ENCODE measurements around the gene LKAAEAR1. TPM values are rescaled to one million over a fixed set of nuclear protein-coding genes. Genes with fewer than 3 reads are reported as not detected.
"Not testable (repeated sequence)": the region's sequence is repeated elsewhere in the genome, so short reads cannot be mapped to it uniquely, and the experiment has no call there.

The LKAAEAR1 gene
- total RNA-seq, 2 donors from 2014 or later, result 0.41 TPM; not detected in 1

DNA sequence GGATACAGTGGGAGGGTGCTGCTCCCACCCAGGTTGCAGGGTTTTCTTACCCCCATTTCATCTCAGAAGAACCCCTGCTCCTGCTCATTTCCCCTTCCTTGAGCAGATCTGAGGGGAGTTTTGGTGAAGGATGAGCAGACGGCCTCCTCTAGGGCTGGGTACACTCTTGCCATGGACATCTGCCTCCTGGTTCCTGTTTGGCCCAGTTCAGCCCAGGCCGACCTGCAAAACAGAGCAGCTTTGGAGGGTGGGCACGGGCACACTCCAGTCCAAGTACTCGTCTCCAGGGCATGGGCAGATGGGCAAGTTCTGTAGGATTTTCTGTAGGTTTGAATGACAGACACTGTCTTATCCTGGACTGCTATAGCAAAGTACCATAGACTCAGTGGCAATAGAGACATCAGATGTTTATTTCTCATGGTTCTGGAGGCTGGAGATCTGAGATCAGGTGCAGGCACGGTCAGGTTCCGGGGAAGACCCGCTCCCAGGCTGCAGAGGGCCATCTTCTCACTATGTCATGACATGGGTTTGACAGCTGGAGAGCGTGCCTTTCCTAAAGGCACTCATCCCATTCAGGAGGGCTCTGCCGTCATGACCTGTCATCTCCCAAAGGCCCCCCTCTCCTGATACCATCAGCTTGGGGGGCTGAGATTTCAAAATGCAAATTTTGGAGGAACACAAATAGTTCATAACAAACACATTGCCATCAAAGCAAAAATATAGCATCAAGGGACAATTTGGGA is 16.9 kb upstream of the LKAAEAR1 start:
- intact Hi-C loops (cut with DNase I), result no loop called here
- ATAC-seq, result no peak
- peak; percentile 1 for DNase-seq

DNA sequence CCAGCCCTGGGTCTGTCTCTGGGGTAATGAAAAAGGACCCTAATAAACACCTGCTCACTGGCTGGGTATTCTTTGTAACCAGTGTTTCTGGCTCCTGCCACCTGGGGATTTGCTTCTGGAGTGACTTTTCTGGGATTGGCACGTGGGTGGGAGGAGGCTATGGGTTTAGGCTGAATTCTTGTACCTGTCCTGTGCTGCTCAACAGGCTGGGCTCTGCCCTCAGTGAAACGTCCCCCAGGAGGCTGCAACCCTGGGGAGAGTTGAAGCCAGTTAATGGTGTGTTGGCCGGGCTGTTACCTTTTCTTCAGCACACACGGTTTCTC is 16.3 kb upstream of the LKAAEAR1 start:
- ATAC-seq, result no peak
- intact Hi-C loops (cut with DNase I), result no loop called here
- no peak for DNase-seq

DNA sequence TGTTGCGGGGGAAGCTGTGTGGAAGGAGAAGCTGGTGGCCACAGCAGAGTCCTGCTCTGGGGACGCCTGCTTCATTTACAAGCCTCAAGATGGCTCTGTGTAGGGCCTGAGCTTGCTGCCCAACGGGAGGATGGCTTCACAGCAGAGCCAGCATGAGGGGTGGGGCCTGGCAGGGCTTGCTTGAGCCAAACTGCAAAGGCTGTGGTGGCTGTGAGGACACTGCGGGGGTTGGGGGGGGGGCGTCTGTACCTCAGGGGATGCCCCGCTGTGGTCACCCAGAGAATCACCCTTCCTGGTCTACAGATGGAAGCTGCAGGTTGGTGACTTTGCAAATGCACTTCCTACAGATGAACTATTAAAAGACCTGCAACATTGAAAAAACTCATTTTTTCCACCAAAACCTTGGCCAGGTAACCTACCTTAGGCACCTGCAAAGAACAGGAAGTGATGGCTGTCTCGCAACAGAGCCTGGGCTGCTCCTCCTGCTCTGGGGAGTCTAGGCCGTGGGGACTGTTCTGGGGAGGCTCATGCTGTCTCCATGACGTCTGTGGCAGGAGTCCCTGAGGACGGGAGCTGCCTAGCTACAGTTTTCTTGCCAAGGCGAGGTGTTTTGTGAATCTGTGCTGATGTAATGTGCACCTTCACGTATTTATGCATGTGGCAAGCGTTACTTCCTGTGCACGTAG is 15.8 kb upstream of the LKAAEAR1 start:
- DNase-seq (no peak), ATAC-seq (no peak)
- intact Hi-C loops (cut with DNase I), result no loop called here

DNA sequence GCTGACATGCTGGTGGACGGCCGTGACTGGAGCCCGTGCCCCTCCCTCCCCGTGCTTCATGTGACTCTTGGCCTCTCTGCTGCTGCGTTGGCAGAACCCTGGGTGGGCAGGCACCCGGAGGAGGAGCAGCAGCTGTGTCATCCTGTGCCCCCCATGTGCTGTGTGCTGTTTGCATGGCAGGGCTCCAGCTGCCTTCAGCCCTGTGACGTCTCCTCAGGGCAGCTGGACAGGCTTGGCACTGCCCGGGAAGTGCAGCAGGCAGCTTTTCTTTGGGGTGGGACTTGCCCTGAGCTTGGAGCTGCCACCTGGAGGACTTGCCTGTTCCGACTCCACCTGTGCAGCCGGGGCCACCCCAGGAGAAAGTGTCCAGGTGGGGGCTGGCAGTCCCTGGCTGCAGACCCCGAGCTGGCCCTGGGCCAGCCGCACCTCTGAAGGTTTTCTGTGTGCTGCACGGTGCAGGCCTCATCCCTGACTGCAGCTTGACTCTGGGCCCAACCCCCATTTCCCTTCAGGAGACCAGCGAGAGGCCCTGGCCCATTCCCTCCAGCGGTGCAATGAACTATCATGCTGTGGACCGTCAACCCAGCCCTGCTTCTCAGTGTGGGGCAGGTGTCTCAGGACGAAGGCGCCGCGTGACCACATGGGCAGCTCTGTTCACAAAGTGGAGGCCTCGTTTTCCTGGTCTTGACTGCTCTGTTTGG is 15.0 kb upstream of the LKAAEAR1 start:
- DNase-seq (no peak), ATAC-seq (no peak)
- intact Hi-C loops (cut with DNase I), result no loop called here

DNA sequence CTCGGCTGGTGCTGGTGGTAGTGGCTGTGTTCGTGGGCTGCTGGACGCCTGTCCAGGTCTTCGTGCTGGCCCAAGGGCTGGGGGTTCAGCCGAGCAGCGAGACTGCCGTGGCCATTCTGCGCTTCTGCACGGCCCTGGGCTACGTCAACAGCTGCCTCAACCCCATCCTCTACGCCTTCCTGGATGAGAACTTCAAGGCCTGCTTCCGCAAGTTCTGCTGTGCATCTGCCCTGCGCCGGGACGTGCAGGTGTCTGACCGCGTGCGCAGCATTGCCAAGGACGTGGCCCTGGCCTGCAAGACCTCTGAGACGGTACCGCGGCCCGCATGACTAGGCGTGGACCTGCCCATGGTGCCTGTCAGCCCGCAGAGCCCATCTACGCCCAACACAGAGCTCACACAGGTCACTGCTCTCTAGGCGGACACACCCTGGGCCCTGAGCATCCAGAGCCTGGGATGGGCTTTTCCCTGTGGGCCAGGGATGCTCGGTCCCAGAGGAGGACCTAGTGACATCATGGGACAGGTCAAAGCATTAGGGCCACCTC is 14.3 kb upstream of the LKAAEAR1 start:
- DNase-seq (no peak), ATAC-seq (no peak)
- intact Hi-C loops (cut with DNase I), result no loop called here

DNA sequence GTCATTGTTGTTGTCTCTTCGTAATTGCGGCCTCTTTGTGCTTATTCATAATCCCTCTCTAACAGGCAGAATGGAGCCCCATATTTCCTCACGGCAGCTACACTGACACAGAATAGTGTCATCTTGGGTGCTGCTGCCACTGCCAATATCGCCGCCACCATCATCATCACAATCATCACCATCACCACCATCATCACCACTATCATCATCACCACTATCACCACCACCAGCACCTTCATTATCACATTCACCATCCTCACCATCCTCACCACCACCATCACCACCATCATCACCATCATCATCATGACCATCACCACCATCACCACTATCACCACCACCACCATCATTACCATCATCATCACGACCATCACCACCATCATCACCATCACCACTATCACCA is 12.3 kb upstream of the LKAAEAR1 start:
- DNase-seq, result no peak
- intact Hi-C loops (cut with DNase I), result no loop called here
- ATAC-seq, result no peak

DNA sequence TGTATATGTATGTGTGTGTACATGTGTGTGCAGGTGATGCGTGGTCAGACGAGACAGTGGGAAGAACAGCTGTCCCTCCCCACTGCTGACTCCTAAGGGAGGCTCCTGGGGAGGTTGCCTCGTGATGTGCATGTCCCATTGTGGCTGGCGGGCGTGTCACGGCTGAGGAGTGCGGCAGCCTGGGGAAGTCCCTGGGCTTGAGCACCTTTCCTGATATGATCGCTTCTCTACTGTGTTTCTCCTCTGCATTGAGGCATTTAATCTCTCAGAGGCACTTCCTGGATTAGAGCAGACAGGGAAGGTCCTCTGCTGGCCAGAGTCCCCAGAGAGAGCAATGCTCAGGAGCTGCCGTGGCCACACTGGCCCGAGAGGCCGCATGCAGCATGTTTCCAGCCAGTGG is 11.7 kb upstream of the LKAAEAR1 start:
- no peak for DNase-seq
- intact Hi-C loops (cut with DNase I), result no loop called here
- ATAC-seq, result no peak

DNA sequence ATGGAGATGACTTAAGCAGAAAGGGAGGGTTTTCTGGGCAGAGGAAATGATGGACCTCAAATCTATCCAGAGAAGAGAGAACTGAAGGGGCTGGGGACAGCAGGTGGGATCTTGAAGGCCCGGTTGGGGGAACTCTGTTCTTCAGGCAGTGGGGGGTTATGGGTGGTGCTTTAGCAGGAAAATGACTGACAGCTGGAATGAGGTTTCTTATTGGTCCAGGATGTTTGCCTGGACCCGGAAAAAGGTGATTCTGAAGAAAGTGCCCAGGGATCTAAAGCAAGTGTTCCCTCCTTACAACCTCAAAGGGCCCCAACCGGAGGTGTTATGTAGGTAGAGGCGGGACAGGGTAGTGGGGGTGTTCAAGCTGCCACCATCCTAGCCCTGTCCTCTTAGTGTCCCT is 11.3 kb upstream of the LKAAEAR1 start:
- intact Hi-C loops (cut with DNase I), result no loop called here
- no peak for DNase-seq
- ATAC-seq, result no peak

DNA sequence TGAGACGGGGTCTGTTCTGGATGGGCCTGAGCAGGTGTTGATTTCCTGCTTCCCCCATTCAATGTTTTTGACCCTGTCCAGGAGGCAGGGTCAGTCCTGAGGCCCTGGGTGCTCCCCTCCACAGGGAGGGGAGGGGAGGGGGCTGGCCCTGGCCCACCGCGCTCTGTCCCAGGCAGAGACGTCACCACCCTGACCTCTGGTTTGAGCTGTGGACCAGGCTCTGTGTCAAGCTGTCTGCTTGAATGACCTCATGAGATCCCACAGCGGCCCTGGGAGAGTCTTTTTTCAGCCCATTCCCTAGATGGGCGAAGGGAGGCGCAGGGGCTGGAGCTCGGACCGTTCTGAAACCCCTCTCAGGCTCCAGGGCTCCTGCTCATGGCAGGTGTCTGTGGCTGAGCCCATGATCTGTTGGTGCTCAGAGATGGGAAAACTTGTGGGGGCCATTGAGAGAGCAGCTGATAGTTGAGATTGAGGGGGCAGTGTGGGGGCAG is 8.9 kb upstream of the LKAAEAR1 start:
- intact Hi-C loops (cut with DNase I), result no loop called here
- DNase-seq (no peak), ATAC-seq (no peak)

DNA sequence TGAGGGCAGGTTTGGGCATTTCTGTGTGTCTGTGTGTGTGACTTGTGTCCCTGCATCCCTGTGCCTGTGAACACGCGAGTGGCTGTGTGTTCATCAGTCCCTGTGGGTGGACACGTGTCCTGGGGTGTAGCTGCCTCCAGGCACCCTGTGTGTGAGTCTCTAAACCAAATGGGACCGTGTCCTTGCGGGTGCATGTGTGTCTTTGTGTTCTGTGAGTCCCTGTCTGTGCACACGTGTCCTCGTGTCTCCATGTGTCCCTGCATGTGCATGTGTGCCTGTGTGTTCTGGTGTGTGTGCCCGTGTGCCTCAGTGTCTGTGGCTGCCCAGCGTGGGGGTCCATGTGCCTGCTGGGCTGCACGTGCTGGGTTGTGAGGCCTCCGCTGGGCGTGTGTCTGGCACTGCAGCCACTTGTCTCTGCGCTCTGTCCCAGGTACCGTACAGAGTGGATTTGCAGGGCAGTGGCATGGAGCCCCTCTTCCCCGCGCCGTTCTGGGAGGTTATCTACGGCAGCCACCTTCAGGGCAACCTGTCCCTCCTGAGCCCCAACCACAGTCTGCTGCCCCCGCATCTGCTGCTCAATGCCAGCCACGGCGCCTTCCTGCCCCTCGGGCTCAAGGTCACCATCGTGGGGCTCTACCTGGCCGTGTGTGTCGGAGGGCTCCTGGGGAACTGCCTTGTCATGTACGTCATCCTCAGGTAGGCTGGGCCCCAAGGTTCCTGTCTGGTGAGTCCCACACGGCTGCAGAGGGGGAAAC is 8.2 kb upstream of the LKAAEAR1 start:
- no peak for DNase-seq
- intact Hi-C loops (cut with DNase I), result no loop called here
- ATAC-seq, result no peak

DNA sequence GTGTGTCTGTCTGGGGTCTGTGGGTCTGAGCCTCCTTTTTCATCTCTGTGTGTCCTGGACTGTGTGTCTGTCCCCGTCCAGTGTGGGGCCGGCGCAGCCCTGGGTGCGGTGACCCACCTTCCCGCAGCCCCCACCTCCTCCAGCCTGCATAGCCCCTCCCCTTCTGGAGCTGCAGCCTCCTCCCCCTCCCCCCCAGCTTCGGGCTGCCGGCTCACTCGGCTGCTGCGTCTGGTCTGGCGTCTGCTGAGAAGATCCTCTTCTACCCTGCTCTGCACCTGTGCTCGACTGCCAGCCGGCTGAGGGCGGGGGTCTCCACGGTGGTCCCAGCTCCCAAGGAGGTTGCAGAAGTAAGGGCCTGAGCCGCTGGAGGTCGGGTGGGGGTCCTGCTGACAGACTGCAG is 7.6 kb upstream of the LKAAEAR1 start:
- DNase-seq (no peak), ATAC-seq (peak in 1 of 2 donors; percentile 22)
- intact Hi-C loops (cut with DNase I), result no loop called here

DNA sequence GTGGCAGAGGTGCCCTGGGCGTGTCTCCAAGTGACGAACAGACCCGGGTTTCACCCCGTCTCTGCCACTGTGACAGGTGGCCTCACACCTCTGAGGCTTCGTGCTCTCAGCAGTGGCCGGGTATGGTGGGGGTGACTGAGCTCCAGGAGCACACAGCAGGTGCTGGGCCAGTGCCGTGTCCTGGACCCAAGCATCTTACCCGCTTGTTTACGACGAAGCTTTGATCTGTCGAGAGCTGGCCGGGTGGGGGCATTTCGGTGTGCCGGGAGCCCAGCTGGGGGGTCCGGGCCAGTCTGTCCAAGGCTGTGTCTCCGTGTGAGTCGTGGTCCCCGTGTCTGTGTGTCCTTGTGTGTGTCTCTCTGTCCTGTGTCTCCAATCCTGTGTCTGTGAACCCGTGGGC is 7.1 kb upstream of the LKAAEAR1 start:
- no peak for DNase-seq
- intact Hi-C loops (cut with DNase I), result no loop called here

DNA sequence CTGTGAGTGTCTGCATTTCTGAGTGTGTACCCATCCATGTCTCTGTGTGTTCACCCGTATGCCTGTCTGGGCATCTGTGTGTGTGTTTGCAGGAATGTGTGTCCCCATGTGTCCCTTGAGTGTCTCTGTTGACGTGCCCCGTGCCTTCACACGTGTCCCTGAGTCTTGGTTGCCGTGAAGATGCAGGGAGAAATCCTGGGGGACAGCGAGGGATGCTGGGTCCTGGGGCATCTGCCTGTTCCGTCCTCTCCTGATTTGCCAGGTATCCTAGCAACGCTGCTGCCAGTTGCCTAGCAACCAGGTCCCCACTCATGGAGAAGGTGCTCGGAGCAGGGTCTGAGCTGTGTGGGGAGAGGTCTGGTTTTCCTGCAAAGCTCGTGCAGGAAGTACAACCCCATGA is 6.0 kb upstream of the LKAAEAR1 start:
- DNase-seq, result no peak
- ATAC-seq, result no peak
- intact Hi-C loops (cut with DNase I), result no loop called here

More for the DNA sequence above, 7.1 kb upstream of the LKAAEAR1 start:
- no peak for ATAC-seq

DNA sequence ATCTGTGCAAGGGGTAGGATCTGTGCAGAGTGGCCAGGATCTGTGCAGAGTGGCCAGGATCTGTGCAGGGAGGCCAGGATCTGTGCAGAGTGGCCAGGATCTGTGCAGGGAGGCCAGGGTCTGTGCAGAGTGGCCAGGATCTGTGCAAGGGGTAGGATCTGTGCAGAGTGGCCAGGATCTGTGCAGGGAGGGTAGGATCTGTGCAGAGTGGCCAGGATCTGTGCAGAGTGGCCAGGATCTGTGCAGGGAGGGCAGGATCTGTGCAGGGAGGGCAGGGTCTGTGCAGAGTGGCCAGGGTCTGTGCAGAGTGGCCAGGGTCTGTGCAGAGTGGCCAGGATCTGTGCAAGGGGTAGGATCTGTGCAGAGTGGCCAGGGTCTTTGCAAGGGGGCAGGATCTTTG is 4.4 kb upstream of the LKAAEAR1 start:
- ATAC-seq; intact Hi-C loops (cut with DNase I); DNase-seq: not testable (repeated sequence)

DNA sequence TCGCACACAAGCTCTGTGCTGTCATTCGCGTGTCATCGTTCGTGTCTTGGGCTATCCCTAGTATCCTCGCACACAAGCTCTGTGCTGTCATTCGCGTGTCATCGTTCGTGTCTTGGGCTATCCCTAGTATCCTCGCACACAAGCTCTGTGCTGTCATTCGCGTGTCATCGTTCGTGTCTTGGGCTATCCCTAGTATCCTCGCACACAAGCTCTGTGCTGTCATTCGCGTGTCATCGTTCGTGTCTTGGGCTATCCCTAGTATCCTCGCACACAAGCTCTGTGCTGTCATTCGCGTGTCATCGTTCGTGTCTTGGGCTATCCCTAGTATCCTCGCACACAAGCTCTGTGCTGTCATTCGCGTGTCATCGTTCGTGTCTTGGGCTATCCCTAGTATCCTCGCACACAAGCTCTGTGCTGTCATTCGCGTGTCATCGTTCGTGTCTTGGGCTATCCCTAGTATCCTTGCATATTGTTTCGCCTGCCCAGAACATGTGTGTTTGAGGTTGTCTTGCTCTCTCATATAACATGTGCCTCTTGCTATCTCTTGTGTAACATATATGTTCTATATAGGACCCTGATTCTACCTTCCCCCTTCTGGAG is 3.1 kb upstream of the LKAAEAR1 start:
- ATAC-seq; DNase-seq; intact Hi-C loops (cut with DNase I): not testable (repeated sequence)

DNA sequence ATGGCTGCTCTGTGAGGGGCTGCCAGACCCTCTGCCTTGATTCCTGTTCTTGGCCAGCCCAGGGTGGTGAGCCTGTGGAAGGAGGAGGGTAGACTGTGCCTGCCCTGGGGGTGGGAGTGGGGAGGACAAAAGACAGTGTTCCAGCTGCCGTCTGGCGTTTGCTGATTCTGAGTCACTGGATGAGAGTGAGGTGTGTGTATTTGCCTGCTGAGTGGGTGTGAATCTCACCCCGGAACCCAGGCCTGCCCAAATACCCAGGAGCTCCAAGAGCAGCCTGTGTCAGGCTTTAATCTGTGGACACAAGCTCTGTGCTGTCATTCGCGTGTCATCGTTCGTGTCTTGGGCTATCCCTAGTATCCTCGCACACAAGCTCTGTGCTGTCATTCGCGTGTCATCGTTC is 2.6 kb upstream of the LKAAEAR1 start:
- intact Hi-C loops (cut with DNase I), result no loop called here
- DNase-seq (no peak), ATAC-seq (no peak)

DNA sequence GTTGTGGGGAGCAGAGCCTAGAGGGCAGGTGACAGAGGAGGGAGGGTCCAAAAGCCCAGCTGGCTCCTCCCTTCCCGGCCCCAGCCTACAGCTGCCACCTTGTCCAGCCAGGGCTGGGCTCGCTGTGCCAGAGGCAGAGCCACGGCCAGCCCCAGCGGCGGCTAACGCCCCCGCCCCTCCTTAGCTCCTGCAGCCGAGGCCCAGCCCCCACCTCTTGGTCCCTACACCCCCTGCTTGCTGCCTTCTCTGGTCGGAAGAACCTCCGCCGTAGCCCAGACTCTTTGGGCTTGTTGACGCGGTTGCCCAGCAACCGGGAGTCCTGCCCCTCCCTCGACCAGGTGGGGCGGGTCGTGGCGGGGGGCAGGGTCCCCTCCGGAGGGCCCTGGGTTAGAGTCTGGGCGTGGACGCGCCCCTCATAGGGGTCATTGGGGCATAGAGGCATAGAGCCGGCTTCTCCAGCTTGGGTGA is 521 bp upstream of the LKAAEAR1 start:
- intact Hi-C loops (cut with DNase I), result no loop called here
- DNase-seq, result no peak
- no peak for ATAC-seq

DNA sequence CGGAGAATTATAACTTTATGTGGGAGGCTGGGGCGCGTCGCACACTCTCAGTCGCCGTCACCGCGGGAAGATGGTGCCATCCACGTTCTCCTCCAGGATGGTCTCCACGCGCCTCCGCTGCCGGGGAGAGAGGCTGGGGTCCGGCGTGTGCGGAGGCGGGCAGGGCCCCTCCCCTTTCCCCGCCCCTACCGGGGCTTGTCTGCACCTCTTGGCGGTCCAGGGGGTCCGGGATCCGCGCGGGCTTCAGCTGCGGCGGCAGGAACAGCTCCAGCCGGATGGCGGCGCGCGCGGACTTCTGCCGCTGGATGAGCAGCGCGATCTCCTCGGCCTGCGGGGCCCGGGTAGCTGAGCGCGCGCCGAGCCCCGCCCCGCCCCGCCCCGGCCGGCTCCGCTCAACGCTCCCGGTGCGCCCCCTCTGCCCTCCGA is 807 bp downstream of the LKAAEAR1 start:
- ATAC-seq, result peak; percentile 64 to 68
- intact Hi-C loops (cut with DNase I), result loop anchor here in 1 of 2 donors (1.0 kb wide), 1 partner anchor 37 kb away; no protein-coding TSS in a partner anchor
- peak; percentile 84 for DNase-seq
